ENCODE results near the gene PLPP4.

Gene PLPP4

DNA sequence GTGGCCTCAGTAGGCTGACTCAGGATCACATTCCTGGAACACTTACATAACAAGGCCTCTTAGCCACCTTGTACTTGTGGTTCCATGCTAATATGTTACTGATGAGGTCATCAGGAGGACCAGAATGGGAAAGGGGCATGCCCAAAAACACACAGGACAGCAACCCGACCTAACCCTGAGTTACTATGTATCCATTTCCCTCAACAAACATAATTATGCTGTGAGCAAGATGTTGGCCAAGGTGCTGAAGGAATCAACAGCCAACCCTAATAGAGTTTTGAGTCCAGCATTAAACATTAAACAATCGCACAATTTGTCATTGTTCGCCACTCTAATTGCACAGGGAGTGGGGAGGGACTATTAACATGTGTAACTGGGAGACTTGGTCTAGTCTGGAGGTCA is 129.4 kb downstream of the PLPP4 start:
- Histone ChIP-seq H3K36me3 (no peaks in the 10 kb centered on the region), H3K27ac (no peak overlapping the region), H3K9me3 (no peaks in the 10 kb centered on the region), H3K4me1 (ENCODE audit: control insufficient read depth in 1 of 2, insufficient read depth in 1 of 2, low read depth in 1 of 2, low read length in 1 of 2) (no peaks in the 10 kb centered on the region), H3K27me3 (no peaks in the 10 kb centered on the region), H3K4me3 (ENCODE audit: low read depth in 1 of 2, low read length in 1 of 2) (no peak overlapping the region)
- TF ChIP-seq, protein P1, sequence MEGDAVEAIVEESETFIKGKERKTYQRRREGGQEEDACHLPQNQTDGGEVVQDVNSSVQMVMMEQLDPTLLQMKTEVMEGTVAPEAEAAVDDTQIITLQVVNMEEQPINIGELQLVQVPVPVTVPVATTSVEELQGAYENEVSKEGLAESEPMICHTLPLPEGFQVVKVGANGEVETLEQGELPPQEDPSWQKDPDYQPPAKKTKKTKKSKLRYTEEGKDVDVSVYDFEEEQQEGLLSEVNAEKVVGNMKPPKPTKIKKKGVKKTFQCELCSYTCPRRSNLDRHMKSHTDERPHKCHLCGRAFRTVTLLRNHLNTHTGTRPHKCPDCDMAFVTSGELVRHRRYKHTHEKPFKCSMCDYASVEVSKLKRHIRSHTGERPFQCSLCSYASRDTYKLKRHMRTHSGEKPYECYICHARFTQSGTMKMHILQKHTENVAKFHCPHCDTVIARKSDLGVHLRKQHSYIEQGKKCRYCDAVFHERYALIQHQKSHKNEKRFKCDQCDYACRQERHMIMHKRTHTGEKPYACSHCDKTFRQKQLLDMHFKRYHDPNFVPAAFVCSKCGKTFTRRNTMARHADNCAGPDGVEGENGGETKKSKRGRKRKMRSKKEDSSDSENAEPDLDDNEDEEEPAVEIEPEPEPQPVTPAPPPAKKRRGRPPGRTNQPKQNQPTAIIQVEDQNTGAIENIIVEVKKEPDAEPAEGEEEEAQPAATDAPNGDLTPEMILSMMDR (IDR thresholded peaks at IDR 0.05), result no peak

DNA sequence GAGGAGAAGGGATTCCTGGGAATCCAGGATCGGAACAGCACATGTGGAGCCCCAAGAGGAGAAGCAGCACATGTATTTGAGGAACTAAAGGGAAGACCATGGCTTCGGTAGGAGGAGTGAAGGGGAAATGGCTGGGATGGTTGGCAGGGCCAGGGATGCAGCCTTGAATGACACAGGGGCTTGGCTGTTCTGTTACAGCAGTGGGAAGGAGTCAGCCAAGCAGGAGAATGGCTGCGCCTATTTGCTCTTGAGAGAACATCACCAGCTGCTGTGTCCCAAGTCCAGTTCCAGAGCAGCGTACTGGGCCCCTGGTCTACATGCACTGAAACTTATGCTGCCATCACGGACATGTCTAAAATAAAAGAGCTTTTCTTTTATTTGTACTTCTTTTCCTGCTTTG is 130.0 kb downstream of the PLPP4 start:
- H3K9me3 ChIP-seq, result no peaks in the 10 kb centered on the region
- H3K27me3 ChIP-seq, result no peaks in the 10 kb centered on the region
- H3K36me3 ChIP-seq, result no peaks in the 10 kb centered on the region
- TF ChIP-seq, protein P1 (IDR thresholded peaks at IDR 0.05), result no peak
- no peak overlapping the region for H3K4me3 ChIP-seq (ENCODE audit: low read depth in 1 of 2, low read length in 1 of 2)
- H3K4me1 ChIP-seq (ENCODE audit: control insufficient read depth in 1 of 2, insufficient read depth in 1 of 2, low read depth in 1 of 2, low read length in 1 of 2), result no peaks in the 10 kb centered on the region
- H3K27ac ChIP-seq, result no peak overlapping the region

DNA sequence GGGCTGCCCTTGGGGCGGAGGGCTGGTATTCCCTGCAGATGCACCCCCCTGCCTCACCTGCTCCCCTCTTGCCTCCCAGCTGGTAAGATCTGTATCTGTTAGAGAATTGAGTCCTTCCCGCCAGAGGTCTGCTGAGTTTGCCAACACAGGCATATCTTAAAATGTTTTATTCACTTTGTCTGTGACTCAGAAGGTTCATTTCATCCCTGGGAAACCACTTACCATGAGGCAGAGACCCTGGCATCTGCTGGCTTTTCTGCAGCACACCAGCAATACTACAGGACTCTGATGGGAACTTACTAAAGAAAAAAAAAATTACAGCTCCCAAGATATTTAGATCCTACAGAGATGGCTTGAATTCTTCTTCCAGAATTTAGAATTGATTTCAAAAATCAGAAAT is 131.3 kb downstream of the PLPP4 start:
- H3K9me3 ChIP-seq, result no peaks in the 10 kb centered on the region
- no peaks in the 10 kb centered on the region for H3K36me3 ChIP-seq

DNA sequence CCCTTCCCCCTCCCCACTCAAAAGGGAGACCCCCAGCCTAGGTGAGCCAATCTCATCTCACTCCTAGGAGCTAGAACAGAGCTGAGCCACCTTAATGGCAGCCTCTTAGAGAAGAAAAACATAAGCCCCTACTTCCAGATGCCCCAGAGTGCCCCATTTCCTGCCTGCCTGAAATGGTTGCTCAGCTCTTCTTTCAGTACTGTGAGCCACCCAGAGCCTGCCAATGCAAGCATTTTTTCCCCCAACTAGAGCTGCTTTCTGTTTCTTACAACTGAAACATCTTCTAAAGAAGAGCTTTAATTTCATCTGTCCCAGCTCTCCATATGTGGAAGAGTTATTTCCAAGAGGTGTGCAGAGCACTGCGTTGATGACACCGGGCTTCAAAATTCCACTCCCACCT is 136.7 kb downstream of the PLPP4 start:
- Histone ChIP-seq H3K4me3 (ENCODE audit: low read depth in 1 of 2, low read length in 1 of 2) (no peak overlapping the region), H3K9me3 (no peaks in the 10 kb centered on the region), H3K27me3 (no peaks in the 10 kb centered on the region), H3K27ac (no peak overlapping the region), H3K36me3 (no peaks in the 10 kb centered on the region), H3K4me1 (ENCODE audit: control insufficient read depth in 1 of 2, insufficient read depth in 1 of 2, low read depth in 1 of 2, low read length in 1 of 2) (no peaks in the 10 kb centered on the region)
- TF ChIP-seq, protein P1 (IDR thresholded peaks at IDR 0.05), result no peak

More for the DNA sequence above, 131.3 kb downstream of the PLPP4 start:
- no peak overlapping the region for H3K27ac ChIP-seq
- H3K27me3 ChIP-seq, result no peaks in the 10 kb centered on the region
- TF ChIP-seq, protein P1 (IDR thresholded peaks at IDR 0.05), result no peak
- H3K4me1 ChIP-seq (ENCODE audit: control insufficient read depth in 1 of 2, insufficient read depth in 1 of 2, low read depth in 1 of 2, low read length in 1 of 2), result no peaks in the 10 kb centered on the region
- H3K4me3 ChIP-seq (ENCODE audit: low read depth in 1 of 2, low read length in 1 of 2), result no peak overlapping the region

DNA sequence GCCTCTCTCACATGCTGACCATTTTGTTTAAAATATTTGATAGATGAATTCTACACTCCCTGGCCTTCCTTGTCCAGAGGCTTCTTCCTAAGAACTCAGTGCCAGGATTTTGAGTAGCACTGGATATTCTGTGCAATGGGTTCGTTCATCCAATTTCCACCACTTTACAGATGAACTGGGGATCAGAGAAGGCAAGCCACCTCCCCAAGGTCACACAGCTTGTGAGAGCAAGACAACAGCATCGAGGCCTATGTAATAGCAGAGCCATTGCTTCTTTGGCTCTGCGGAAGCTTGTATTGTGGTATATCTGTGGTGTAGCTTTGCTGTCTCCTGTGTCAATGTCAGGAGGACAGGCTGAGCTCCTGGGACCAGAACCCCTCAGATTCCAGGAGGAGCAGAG is 140.9 kb downstream of the PLPP4 start:
- H3K27ac ChIP-seq, result no peak overlapping the region
- H3K27me3 ChIP-seq, result peaks cover 4% of the 10 kb centered on the region
- no peaks in the 10 kb centered on the region for H3K36me3 ChIP-seq
- H3K4me3 ChIP-seq (ENCODE audit: low read depth in 1 of 2, low read length in 1 of 2), result no peak overlapping the region
- H3K4me1 ChIP-seq (ENCODE audit: control insufficient read depth in 1 of 2, insufficient read depth in 1 of 2, low read depth in 1 of 2, low read length in 1 of 2), result no peaks in the 10 kb centered on the region
- H3K9me3 ChIP-seq, result no peaks in the 10 kb centered on the region
- TF ChIP-seq, protein P1 (IDR thresholded peaks at IDR 0.05), result no peak

DNA sequence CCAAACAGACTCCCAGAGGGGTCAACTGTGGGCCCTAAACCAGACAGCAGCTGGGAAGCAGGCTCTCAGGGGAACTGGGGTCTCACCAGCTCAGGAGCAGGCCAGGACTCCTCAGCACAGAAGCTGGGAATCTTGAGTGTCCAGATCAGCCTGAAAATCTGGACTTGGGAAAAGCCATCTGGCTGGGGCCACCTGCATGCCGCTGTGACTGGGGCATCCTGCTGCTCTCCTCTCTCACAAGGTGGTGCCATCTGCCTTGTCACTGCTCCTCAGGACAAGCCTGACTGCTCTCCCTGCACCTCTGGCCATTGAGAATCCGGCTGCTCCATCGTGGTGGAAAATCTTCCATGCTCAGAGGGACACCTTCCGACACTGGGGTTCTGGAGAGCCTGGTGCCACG is 141.4 kb downstream of the PLPP4 start:
- no peak overlapping the region for H3K4me3 ChIP-seq (ENCODE audit: low read depth in 1 of 2, low read length in 1 of 2)
- H3K27me3 ChIP-seq, result peaks cover 4% of the 10 kb centered on the region
- TF ChIP-seq, protein P1 (IDR thresholded peaks at IDR 0.05), result no peak
- H3K36me3 ChIP-seq, result no peaks in the 10 kb centered on the region
- H3K4me1 ChIP-seq (ENCODE audit: control insufficient read depth in 1 of 2, insufficient read depth in 1 of 2, low read depth in 1 of 2, low read length in 1 of 2), result no peaks in the 10 kb centered on the region
- no peak overlapping the region for H3K27ac ChIP-seq
- H3K9me3 ChIP-seq, result no peaks in the 10 kb centered on the region
